Measurements from ENCODE around the gene DRG2. TPM values are rescaled to one million over a fixed set of nuclear protein-coding genes. Genes with fewer than 3 reads are reported as not detected.

Gene DRG2
- total RNA-seq, 1 donor from 2014 or later = 40.8 TPM

DNA sequence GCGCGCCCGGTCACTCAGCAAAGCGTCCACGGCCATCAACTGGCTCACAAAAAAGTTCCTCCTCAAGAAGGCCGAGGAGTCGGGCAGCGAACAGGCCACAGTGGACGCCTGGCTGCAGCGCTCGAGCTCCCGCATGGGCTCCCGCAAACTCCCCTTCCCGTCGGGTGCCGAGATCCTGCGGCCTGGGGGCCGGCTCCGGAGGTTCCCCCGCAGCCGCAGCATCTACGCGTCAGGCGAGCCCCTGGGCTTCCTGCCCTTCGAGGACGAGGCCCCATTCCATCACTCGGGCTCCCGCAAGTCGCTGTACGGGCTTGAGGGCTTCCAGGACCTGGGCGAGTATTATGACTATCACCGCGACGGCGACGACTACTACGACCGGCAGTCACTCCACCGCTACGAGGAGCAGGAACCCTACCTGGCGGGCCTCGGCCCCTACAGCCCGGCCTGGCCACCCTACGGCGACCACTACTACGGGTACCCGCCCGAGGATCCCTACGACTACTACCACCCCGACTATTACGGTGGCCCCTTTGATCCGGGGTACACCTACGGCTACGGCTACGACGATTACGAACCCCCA, 31.5 kb downstream of the DRG2 start:
- TF ChIP-seq, protein P1, sequence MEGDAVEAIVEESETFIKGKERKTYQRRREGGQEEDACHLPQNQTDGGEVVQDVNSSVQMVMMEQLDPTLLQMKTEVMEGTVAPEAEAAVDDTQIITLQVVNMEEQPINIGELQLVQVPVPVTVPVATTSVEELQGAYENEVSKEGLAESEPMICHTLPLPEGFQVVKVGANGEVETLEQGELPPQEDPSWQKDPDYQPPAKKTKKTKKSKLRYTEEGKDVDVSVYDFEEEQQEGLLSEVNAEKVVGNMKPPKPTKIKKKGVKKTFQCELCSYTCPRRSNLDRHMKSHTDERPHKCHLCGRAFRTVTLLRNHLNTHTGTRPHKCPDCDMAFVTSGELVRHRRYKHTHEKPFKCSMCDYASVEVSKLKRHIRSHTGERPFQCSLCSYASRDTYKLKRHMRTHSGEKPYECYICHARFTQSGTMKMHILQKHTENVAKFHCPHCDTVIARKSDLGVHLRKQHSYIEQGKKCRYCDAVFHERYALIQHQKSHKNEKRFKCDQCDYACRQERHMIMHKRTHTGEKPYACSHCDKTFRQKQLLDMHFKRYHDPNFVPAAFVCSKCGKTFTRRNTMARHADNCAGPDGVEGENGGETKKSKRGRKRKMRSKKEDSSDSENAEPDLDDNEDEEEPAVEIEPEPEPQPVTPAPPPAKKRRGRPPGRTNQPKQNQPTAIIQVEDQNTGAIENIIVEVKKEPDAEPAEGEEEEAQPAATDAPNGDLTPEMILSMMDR (IDR thresholded peaks at IDR 0.05) = no peak
- Mint-ChIP-seq H3K4me3 (ENCODE audit: unreplicated experiment) (no peak overlapping the region), H3K27me3 (ENCODE audit: unreplicated experiment) (no peaks in the 10 kb centered on the region), H3K36me3 (ENCODE audit: unreplicated experiment) (no peaks in the 10 kb centered on the region), H3K27ac (ENCODE audit: unreplicated experiment) (no peak overlapping the region), H3K4me1 (ENCODE audit: unreplicated experiment) (no peaks in the 10 kb centered on the region), H3K9me3 (ENCODE audit: unreplicated experiment) (peaks cover 4% of the 10 kb centered on the region)
- no peak for DNase-seq (ENCODE audit: extremely low spot score, unreplicated experiment)

DNA sequence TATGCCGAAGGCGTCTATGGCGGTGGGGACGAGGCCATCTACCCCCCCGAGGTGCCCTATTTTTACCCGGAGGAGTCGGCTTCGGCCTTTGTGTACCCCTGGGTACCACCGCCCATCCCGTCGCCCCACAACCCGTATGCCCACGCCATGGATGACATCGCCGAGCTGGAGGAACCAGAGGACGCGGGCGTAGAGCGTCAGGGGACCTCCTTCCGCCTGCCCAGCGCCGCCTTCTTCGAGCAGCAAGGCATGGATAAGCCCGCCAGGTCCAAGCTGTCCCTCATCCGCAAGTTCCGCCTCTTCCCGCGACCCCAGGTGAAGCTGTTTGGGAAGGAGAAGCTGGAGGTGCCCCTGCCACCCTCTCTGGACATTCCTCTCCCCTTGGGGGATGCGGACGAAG, 32.2 kb downstream of the DRG2 start:
- H3K27me3 Mint-ChIP-seq (ENCODE audit: unreplicated experiment) = no peaks in the 10 kb centered on the region
- H3K4me1 Mint-ChIP-seq (ENCODE audit: unreplicated experiment) = no peaks in the 10 kb centered on the region
- no peak overlapping the region for H3K27ac Mint-ChIP-seq (ENCODE audit: unreplicated experiment)
- TF ChIP-seq, protein P1 (IDR thresholded peaks at IDR 0.05) = no peak
- no peaks in the 10 kb centered on the region for H3K36me3 Mint-ChIP-seq (ENCODE audit: unreplicated experiment)
- peaks cover 4% of the 10 kb centered on the region for H3K9me3 Mint-ChIP-seq (ENCODE audit: unreplicated experiment)
- no peak overlapping the region for H3K4me3 Mint-ChIP-seq (ENCODE audit: unreplicated experiment)
- no peak for DNase-seq (ENCODE audit: extremely low spot score, unreplicated experiment)

DNA sequence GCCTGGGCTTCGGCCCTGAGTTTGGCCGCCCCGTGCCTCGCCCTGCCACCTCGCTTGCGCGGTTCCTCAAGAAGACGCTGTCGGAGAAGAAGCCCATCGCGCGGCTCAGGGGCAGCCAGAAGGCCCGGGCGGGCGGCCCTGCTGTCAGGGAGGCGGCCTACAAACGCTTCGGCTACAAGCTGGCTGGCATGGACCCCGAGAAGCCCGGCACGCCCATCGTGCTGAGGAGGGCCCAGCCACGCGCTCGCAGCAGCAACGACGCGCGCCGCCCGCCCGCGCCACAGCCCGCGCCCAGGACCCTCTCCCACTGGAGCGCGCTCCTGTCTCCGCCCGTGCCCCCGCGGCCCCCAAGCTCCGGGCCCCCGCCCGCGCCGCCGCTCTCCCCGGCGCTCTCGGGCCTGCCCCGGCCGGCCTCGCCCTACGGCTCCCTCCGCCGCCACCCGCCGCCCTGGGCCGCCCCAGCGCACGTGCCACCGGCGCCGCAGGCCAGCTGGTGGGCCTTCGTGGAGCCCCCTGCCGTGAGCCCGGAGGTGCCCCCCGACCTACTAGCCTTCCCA, 32.8 kb downstream of the DRG2 start:
- no peak overlapping the region for H3K27ac Mint-ChIP-seq (ENCODE audit: unreplicated experiment)
- peaks cover 4% of the 10 kb centered on the region for H3K9me3 Mint-ChIP-seq (ENCODE audit: unreplicated experiment)
- no peak for DNase-seq (ENCODE audit: extremely low spot score, unreplicated experiment)
- no peak overlapping the region for H3K4me3 Mint-ChIP-seq (ENCODE audit: unreplicated experiment)
- H3K4me1 Mint-ChIP-seq (ENCODE audit: unreplicated experiment) = no peaks in the 10 kb centered on the region
- H3K36me3 Mint-ChIP-seq (ENCODE audit: unreplicated experiment) = no peaks in the 10 kb centered on the region
- TF ChIP-seq, protein P1 (IDR thresholded peaks at IDR 0.05) = no peak
- no peaks in the 10 kb centered on the region for H3K27me3 Mint-ChIP-seq (ENCODE audit: unreplicated experiment)

DNA sequence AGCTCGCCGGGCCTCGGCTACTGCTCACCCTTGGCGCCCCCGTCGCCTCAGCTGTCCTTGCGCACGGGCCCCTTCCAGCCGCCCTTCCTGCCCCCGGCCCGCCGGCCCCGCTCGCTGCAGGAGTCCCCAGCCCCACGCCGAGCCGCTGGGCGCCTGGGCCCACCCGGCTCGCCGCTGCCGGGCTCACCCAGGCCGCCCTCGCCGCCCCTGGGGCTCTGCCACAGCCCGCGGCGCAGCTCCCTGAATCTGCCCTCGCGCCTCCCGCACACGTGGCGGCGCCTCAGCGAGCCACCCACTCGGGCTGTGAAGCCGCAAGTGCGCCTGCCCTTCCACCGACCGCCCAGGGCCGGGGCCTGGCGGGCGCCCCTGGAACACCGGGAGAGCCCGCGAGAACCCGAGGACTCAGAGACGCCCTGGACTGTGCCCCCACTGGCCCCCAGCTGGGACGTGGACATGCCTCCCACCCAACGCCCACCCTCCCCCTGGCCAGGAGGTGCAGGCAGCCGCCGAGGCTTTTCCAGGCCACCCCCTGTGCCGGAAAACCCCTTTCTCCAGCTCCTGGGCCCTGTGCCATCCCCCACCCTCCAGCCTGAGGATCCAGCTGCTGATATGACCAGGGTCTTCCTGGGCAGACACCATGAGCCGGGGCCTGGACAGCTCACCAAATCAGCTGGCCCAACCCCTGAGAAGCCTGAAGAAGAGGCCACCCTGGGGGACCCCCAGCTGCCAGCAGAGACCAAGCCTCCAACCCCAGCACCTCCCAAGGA, 33.6 kb downstream of the DRG2 start:
- Mint-ChIP-seq H3K27ac (ENCODE audit: unreplicated experiment) (no peak overlapping the region), H3K9me3 (ENCODE audit: unreplicated experiment) (peaks cover 4% of the 10 kb centered on the region), H3K27me3 (ENCODE audit: unreplicated experiment) (no peaks in the 10 kb centered on the region), H3K4me1 (ENCODE audit: unreplicated experiment) (no peaks in the 10 kb centered on the region), H3K36me3 (ENCODE audit: unreplicated experiment) (no peaks in the 10 kb centered on the region), H3K4me3 (ENCODE audit: unreplicated experiment) (no peak overlapping the region)
- no peak for DNase-seq (ENCODE audit: extremely low spot score, unreplicated experiment)
- TF ChIP-seq, protein P1 (IDR thresholded peaks at IDR 0.05) = no peak

Measured in osteocyte (in vitro differentiated cells).